GM18520 (cell line): ENCODE measurements around the gene ZNF287.
"Not testable (repeated sequence)": the region's sequence is repeated elsewhere in the genome, so short reads cannot be mapped to it uniquely, and the experiment has no call there.

Experiments used
- ATAC-seq: cut with Tn5 transposase; IDR thresholded peaks from one replicate; pipeline ENCODE4 v1.9.1; 2021; ENCODE audit not compliant: unreplicated experiment

ZNF287 gene

DNA sequence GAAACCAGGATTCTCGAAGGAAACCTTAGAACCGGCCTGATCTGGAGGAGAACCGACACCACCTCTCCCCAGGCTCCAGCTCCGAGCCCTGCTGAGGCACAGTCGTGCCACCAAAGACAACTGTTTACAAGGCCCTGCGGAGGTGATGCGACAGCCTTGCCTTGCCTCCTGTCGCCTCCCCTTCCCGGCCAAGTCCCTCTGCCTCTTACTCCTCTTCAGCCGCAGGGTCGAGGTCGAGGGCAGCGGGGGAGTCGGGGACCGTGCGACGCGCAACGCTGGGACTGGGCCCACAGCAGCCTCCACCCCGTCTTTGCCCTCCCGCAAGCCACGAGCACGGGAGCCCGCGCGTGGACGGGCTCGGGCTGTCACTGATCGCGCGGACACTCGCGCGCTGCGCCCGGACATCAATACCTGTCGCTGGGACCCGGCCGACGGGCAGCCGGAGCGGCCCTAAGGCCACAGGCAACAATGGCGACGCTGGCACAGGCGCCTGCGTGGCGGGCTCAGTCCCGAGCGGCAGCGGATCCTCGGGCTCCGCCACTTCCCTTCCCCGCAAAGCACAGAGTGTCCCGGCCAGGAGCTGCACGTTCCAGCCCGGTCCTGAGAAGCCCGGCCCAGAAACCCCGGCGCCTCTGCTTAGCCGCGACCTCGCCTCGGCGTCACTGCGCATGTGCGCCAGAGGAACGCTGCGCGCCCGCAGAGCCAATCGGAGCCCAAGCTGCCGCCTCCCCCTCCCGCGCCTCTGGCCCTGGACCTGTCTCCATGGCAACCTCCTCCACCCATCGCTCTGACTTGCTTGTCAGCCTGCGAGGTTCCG, at the start of gene ZNF287:
TSS of gene ZNF287 (minus strand) at position 664 of the 817 bp plus-strand sequence. CDS start 1,473 bp downstream, outside the sequence.
- ATAC-seq: peak; percentile 84

DNA sequence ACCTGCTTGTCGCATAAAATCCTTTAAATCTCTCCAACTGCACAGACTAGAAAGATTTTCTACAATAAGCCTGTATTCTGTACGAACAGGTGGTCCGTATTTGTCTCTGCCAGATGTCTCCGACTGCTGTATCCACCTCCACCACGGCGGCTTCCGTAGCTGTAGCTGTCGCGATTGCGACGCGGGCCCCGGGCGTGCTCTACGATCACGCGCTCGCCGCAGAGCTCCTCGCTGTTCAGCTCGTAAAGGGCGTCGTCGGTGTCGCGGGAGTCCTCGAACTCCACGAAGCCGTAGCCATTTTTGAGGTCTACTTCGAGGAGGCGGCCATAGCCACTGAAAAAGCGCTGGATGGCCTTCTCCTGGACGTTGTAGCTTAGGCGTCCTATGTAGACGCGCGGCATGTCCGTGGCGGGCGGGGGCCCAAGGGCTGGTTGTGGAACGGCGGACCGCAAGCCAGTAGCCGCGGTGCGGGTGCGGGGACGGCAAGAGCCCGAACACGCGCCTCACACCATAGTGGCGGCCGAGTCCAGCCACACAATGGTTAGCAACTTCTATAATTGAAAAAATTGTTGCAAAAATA, 48.6 kb upstream of the ZNF287 start:
- no peak for ATAC-seq

- no peak for ATAC-seq
Observed at GRCh38 chr17:16599537-16599936, 30.5 kb upstream of the ZNF287 start.

DNA sequence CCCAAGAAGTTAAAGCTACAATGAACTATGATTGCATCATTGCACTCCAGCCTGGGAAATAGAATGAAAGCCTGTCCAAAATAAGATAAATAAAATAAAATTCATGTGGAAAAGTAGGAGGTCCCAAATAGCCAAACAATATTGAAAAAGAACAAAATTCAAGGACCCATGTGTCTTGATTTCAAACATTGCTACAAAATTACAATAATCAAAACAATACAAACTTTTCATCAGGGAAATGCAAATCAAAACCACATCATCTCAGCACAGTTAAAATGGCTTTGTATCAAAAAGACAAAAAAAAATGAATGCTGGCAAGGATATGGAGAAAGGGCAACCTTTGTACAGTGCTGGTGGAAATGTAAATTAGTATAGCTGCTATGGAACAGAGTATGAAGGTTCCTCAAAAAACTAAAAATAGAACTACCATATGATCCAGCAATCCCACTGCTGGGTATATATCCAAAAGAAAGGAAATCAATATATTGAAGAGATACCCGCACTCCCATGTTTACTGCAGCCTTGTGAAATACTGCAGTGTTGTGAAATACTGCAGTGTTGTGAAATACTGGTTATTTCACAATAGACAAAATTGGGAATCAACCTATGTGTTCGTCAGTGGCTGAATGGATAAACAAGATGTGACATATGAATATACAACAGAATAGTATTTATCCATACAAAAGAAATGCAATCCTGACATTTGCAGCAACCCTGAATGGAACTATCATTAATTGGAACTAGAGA, 24.5 kb upstream of the ZNF287 start:
- ATAC-seq: no peak

- ATAC-seq: peak; percentile 81
Observed at GRCh38 chr17:16589097-16589969, 20.3 kb upstream of the ZNF287 start.

- ATAC-seq: no peak
Observed at GRCh38 chr17:16585796-16586195, 16.8 kb upstream of the ZNF287 start.

- ATAC-seq: no peak
Observed at GRCh38 chr17:16584273-16584995, 15.4 kb upstream of the ZNF287 start.

- ATAC-seq: no peak
Observed at GRCh38 chr17:16583781-16584180, 14.8 kb upstream of the ZNF287 start.

GRCh38 chr17:16573466-16573865, 4.5 kb upstream of the ZNF287 start:
- ATAC-seq: no peak

DNA sequence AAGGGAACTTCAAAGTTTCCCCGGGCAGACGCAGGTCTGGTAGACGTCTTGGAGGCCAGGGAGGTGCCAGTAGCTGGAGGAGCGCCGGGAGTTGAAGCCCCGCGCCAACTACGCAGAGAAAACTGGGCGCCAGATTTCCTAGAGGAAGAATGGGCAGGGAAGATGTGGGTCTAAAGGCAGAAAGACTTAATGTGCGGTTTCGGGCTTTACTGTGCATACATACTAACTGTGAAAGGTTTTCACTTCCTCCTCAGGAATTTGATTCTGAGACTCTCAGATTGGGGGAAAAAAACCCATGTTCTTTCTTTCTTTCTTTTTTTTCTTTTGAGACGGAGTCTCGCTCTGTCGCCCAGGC, 331 bp upstream of the ZNF287 start:
- ATAC-seq: no peak

DNA sequence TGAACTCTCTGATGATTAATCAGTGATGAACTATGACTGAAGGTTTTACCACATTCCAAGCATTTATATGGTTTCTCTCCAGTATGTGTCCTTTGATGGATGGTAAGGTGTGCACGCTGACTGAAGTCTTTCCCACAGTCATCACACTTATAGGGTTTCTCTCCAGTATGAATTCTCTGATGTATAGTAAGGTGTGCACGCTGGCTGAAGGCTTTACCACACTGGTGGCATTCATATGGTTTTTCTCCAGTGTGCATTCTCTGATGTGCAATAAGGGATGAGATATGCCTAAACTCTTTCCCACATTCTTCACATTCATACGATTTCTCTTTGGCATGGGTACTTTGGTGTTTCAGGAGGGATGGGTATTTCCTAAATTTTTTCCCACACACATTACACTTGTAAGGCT, 16.4 kb downstream of the ZNF287 start:
- no peak for ATAC-seq

- no peak for ATAC-seq
Observed at GRCh38 chr17:16551878-16552636, 16.9 kb downstream of the ZNF287 start.

DNA sequence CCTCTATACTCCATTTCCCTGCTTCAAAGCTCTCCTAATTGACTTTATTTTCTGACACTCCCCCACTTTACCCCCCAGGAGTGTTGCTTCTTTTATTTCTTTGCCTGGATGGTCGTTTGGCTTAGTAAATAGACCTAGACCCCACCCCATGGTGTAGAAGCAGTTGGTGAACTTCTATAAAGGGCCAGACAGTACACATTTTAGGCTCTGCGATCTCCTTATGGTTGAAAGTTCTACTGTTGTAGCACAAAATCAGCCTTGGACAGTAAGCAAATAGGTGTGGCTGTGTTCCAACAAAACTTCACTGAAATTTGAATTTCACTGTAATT, 31.9 kb downstream of the ZNF287 start:
- no peak for ATAC-seq

DNA sequence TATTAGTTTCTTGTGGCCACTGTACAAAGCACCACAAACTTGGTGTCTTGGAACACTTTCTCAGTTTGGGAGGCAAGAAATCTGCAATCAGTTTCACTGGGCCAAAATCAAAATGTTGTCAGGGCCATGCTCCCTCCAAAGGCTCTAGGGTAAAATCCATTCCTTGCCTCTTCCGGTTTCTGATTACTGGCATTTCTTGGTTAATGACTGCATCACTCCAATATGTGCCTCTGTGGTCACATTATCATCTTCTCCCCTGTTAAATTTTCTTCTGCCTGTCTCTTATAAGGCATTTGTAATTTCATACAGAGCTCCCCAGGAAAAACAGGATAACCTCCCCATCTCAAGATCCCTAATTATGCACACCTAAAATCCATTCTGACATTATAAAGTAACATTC, 34.8 kb downstream of the ZNF287 start:
- no peak for ATAC-seq

GRCh38 chr17:16529906-16530305, 39.1 kb downstream of the ZNF287 start:
- ATAC-seq: no peak

GRCh38 chr17:16527298-16527697, 41.7 kb downstream of the ZNF287 start:
- ATAC-seq: no peak

- not testable (repeated sequence) for ATAC-seq
Observed at GRCh38 chr17:16525556-16525955, 43.4 kb downstream of the ZNF287 start.

GRCh38 chr17:16521070-16521727, 47.8 kb downstream of the ZNF287 start:
- no peak for ATAC-seq

- no peak for ATAC-seq
Observed at GRCh38 chr17:16519021-16519420, 50.0 kb downstream of the ZNF287 start.
